Stimulated activated naive CD8-positive, alpha-beta T cell treated with anti-CD3 and anti-CD28 coated beads, Interleukin-15, Interleukin-2, amounts not matched to agents 100 ng/mL and 50 ng/mL, for 24 hours (primary cell): ENCODE data around the gene FLYWCH2.

ENCODE experiments used
- H3K27ac Mint-ChIP-seq: one replicate; pipeline ENCODE4 v1.8.0; 2021; ENCODE audit warnings: mild to moderate bottlenecking, mixed read lengths
- H3K27me3 Mint-ChIP-seq: one replicate; pipeline ENCODE4 v1.8.0; 2021; ENCODE audit warnings: mixed read lengths
- H3K36me3 Mint-ChIP-seq: one replicate; pipeline ENCODE4 v1.8.0; 2021; ENCODE audit warnings: low read depth, mixed read lengths
- H3K4me1 Mint-ChIP-seq: one replicate; pipeline ENCODE4 v1.8.0; 2021; ENCODE audit warnings: low read depth, mixed read lengths
- H3K4me3 Mint-ChIP-seq: one replicate; pipeline ENCODE4 v1.8.0; 2021; ENCODE audit warnings: mild to moderate bottlenecking, mixed read lengths
- H3K9me3 Mint-ChIP-seq: one replicate; pipeline ENCODE4 v1.8.0; 2021; ENCODE audit warnings: mixed read lengths

The FLYWCH2 gene

GRCh38 chr16:2882650-2883457 is at the start of gene FLYWCH2:
Gene FLYWCH2, plus strand, starts transcription at chr16:2883215. Its CDS starts 13,235 bp downstream, at chr16:2896450.
- H3K27ac Mint-ChIP-seq: peak within 1 kb of the TSS; percentile 96

GRCh38 chr16:2833776-2834175 is 49.2 kb upstream of the FLYWCH2 start:
- no peaks in the 10 kb centered on the region for H3K36me3 Mint-ChIP-seq
- H3K27me3 Mint-ChIP-seq: no peaks in the 10 kb centered on the region
- H3K4me3 Mint-ChIP-seq: no peak overlapping the region
- no peaks in the 10 kb centered on the region for H3K9me3 Mint-ChIP-seq
- peaks cover 8% of the 10 kb centered on the region for H3K4me1 Mint-ChIP-seq
- no peak overlapping the region for H3K27ac Mint-ChIP-seq

More at GRCh38 chr16:2882650-2883457, at the start of gene FLYWCH2:
- H3K27me3 Mint-ChIP-seq: no peaks in the 10 kb centered on the region
- peaks cover 21% of the 10 kb centered on the region for H3K4me1 Mint-ChIP-seq
- H3K36me3 Mint-ChIP-seq: no peaks in the 10 kb centered on the region
- H3K4me3 Mint-ChIP-seq: peak within 1 kb of the TSS; percentile 90
- no peaks in the 10 kb centered on the region for H3K9me3 Mint-ChIP-seq

- Mint-ChIP-seq H3K27me3 (no peaks in the 10 kb centered on the region), H3K4me3 (no peak overlapping the region), H3K9me3 (no peaks in the 10 kb centered on the region), H3K27ac (no peak overlapping the region), H3K4me1 (peaks cover 14% of the 10 kb centered on the region), H3K36me3 (no peaks in the 10 kb centered on the region)
Measured at GRCh38 chr16:2834968-2835367, 48.0 kb upstream of the FLYWCH2 start.

GRCh38 chr16:2835638-2836493 is 47.1 kb upstream of the FLYWCH2 start:
- Mint-ChIP-seq H3K27me3 (no peaks in the 10 kb centered on the region), H3K4me3 (no peak overlapping the region), H3K4me1 (peaks cover 20% of the 10 kb centered on the region), H3K9me3 (no peaks in the 10 kb centered on the region), H3K27ac (no peak overlapping the region), H3K36me3 (no peaks in the 10 kb centered on the region)

- Mint-ChIP-seq H3K27me3 (no peaks in the 10 kb centered on the region), H3K9me3 (no peaks in the 10 kb centered on the region), H3K36me3 (no peaks in the 10 kb centered on the region), H3K27ac (no peak overlapping the region), H3K4me3 (no peak overlapping the region), H3K4me1 (peaks cover 30% of the 10 kb centered on the region)
Measured at GRCh38 chr16:2836646-2837508, 46.1 kb upstream of the FLYWCH2 start.

GRCh38 chr16:2838928-2839327 is 44.1 kb upstream of the FLYWCH2 start:
- no peak overlapping the region for H3K27ac Mint-ChIP-seq
- no peak overlapping the region for H3K4me3 Mint-ChIP-seq
- H3K27me3 Mint-ChIP-seq: no peaks in the 10 kb centered on the region
- H3K4me1 Mint-ChIP-seq: peaks cover 40% of the 10 kb centered on the region
- H3K9me3 Mint-ChIP-seq: no peaks in the 10 kb centered on the region
- peaks cover 3% of the 10 kb centered on the region for H3K36me3 Mint-ChIP-seq

GRCh38 chr16:2839650-2840450 is 43.2 kb upstream of the FLYWCH2 start:
- no peak overlapping the region for H3K27ac Mint-ChIP-seq
- H3K4me1 Mint-ChIP-seq: peaks cover 40% of the 10 kb centered on the region
- peaks cover 3% of the 10 kb centered on the region for H3K36me3 Mint-ChIP-seq
- H3K9me3 Mint-ChIP-seq: no peaks in the 10 kb centered on the region
- no peaks in the 10 kb centered on the region for H3K27me3 Mint-ChIP-seq
- H3K4me3 Mint-ChIP-seq: no peak overlapping the region

GRCh38 chr16:2840914-2841313 is 42.1 kb upstream of the FLYWCH2 start:
- Mint-ChIP-seq H3K9me3 (no peaks in the 10 kb centered on the region), H3K36me3 (peaks cover 3% of the 10 kb centered on the region), H3K27me3 (no peaks in the 10 kb centered on the region), H3K4me3 (no peak overlapping the region), H3K4me1 (peaks cover 37% of the 10 kb centered on the region), H3K27ac (no peak overlapping the region)

GRCh38 chr16:2841606-2842339 is 41.2 kb upstream of the FLYWCH2 start:
- H3K4me3 Mint-ChIP-seq: peak overlapping the region; percentile 84
- peak overlapping the region; percentile 90 for H3K27ac Mint-ChIP-seq
- peaks cover 43% of the 10 kb centered on the region for H3K4me1 Mint-ChIP-seq
- H3K36me3 Mint-ChIP-seq: peaks cover 3% of the 10 kb centered on the region
- H3K27me3 Mint-ChIP-seq: no peaks in the 10 kb centered on the region
- no peaks in the 10 kb centered on the region for H3K9me3 Mint-ChIP-seq

GRCh38 chr16:2842340-2843000 is 40.5 kb upstream of the FLYWCH2 start:
- Mint-ChIP-seq H3K4me3 (peak overlapping the region; percentile 84), H3K36me3 (peaks cover 3% of the 10 kb centered on the region), H3K9me3 (no peaks in the 10 kb centered on the region), H3K27me3 (no peaks in the 10 kb centered on the region), H3K4me1 (peaks cover 50% of the 10 kb centered on the region), H3K27ac (peak overlapping the region; percentile 90)

- Mint-ChIP-seq H3K4me3 (no peak overlapping the region), H3K36me3 (peaks cover 3% of the 10 kb centered on the region), H3K4me1 (peaks cover 48% of the 10 kb centered on the region), H3K9me3 (no peaks in the 10 kb centered on the region), H3K27me3 (no peaks in the 10 kb centered on the region), H3K27ac (no peak overlapping the region)
Measured at GRCh38 chr16:2843526-2843925, 39.5 kb upstream of the FLYWCH2 start.

GRCh38 chr16:2845116-2845515 is 37.9 kb upstream of the FLYWCH2 start:
- Mint-ChIP-seq H3K9me3 (no peaks in the 10 kb centered on the region), H3K36me3 (peaks cover 3% of the 10 kb centered on the region), H3K27me3 (peaks cover 6% of the 10 kb centered on the region), H3K27ac (no peak overlapping the region), H3K4me3 (no peak overlapping the region), H3K4me1 (peaks cover 42% of the 10 kb centered on the region)
